DMS 273 (cell line): ENCODE measurements around the gene MBD3L2B.
"Not testable (repeated sequence)": the region's sequence is repeated elsewhere in the genome, so short reads cannot be mapped to it uniquely, and the experiment has no call there.

Experiments used
- DNase-seq: peaks from one replicate; lab custom pipeline; 2025; ENCODE audit not compliant: unreplicated experiment; lab: John Stamatoyannopoulos, UW

MBD3L2B gene

DNA sequence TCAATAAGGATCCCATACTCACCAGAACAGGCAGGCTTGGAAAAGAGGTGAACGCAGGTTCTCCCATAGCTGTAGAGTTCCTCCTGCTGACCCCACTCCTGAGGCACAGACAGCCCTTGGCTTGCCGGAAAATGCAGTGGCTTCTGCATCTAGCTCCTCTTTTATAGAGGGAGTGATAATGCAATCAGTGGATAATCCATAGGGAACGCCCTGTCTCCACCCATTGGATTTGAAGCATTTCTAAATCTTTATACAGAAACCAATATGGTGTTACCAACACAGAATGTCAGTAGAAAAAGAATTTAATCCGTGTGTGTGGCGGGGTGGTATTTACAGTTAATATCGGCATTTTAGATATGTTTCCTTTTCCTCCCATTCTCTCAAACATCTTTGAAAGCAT lies at the start of gene MBD3L2B:
Gene MBD3L2B (minus strand): TSS at position 101 of the 400 bp plus-strand sequence. CDS start 34 bp downstream, at position 67.
- DNase-seq = not testable (repeated sequence)

- DNase-seq = peak; percentile 64
Measured at GRCh38 chr19:7069904-7070226, 48.6 kb upstream of the MBD3L2B start.

DNA sequence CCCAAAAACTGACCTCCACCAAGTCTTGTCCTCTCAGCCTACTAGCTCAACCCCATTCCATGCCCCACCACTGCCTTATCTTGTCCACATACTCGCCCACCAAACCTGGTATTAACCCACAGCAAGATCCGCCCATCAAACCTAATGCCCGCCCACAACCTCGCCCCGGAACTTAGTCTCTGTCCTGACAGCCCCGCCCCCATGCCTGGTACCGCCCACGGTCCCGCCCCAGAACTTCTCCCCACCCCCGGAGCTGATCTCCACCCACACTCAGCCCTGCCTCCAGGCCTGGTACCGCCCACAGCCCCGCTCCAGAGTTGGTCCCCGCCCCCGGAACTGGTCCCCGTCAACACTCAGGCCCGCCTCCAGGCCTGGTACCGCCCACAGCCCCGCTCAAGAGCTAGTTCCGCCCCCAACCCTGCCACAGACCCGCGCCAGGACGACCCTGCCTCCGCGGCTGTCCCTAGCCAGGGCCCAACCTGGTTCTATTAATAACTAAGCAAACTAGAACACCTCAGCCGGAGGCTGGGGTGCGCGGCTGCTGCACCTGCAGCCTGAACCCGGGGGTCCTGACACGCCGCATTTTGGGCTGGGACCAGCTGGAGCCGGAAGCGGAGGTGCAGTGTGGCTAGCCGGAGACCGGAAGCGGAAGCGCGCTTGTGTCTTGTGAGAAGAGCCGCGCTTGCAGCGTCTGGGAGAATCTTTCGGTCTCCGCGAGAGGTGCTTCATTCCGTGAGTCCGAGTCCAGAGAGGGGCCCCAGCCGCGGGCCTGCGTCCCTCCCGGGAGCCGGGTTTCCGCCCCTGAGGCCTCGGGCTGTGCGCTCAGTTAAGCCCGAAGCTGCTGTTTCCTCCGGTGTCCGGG lies 48.0 kb upstream of the MBD3L2B start, which contains the start of gene ZNF557:
Gene ZNF557 (plus strand): TSS at position 662 of the 862 bp plus-strand sequence. CDS start 5,372 bp downstream, outside the sequence.
- peak; percentile 98 for DNase-seq

- DNase-seq = no peak
Measured at GRCh38 chr19:7068599-7068998, 47.4 kb upstream of the MBD3L2B start.

DNA sequence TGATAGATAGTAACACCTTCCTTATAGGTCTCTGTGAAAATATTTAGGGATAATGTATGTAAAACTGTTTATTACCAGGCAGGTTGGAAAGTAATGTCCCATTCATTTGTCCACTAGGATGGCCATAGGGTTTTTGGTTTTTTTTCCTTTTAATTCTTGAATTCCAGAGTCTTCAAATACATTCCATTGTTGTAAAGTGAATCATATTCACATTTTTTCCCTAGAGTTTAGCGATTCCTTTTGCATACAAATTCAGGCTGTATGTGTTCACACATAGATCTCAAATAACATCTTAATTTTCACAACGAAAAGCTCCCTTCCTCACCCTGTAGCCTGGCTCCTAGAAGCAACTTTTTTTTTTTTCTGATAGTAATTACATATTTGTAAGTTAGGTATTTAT lies 46.5 kb upstream of the MBD3L2B start:
- no peak for DNase-seq

DNA sequence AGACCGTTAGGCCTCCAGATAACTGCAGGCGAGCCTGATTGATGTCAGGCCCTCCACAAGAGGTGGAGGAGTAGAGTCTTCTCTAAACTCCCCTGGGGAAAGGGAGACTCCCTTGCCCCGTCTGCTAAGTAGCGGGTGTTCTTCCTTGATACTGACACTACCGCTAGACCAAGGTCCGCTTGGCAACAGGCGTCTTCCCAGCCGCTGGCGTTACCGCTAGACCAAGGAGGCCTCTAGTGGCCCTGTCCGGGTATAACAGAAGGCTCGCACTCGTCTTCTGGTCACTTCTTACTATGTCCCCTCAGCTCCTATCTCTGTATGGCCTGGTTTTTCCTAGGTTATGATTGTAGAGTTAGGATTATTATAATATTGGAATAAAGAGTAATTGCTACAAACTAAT lies 45.9 kb upstream of the MBD3L2B start:
- DNase-seq = peak; percentile 73

DNA sequence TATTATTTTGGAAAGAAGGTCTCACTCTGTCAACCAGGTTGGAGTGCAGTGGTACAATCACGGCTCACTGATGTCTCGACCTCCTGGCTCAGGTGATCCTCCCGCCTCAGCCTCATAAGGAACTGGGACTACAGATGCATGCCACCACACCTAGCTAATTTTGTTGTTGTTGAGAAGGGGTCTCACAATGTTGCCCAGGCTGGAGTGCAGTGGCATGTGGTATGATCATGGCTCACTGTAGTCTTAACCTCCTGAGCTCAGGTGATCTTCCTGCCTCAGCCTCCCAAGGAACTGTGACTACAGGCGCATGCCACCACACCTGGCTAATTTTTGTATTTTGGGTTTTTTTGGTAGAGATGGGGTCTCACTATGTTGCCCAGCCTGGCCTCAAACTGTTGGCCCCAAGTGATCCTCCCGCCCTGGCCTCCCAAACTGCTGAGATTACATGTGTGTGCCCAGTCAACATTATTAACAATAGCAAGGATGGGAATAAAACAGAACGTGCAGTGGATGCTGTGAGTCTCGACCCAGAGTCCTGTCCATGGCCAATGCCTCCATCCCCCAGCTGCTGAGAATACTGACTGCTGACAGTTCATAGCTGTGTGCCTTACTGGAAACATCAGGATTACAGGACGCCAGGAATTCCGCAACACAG lies 42.7 kb upstream of the MBD3L2B start:
- DNase-seq = no peak

- no peak for DNase-seq
Measured at GRCh38 chr19:7063339-7063738, 42.1 kb upstream of the MBD3L2B start.

GRCh38 chr19:7059977-7060376 lies 38.7 kb upstream of the MBD3L2B start:
- DNase-seq = not testable (repeated sequence)

GRCh38 chr19:7058576-7058975 lies 37.3 kb upstream of the MBD3L2B start, which contains the start of gene MBD3L3:
MBD3L3 (minus strand) TSS chr19:7058676; CDS start chr19:7058605, 71 bp downstream.
- not testable (repeated sequence) for DNase-seq

- DNase-seq = not testable (repeated sequence)
Measured at GRCh38 chr19:7056371-7056770, 35.1 kb upstream of the MBD3L2B start.

- not testable (repeated sequence) for DNase-seq
Measured at GRCh38 chr19:7055679-7056078, 34.4 kb upstream of the MBD3L2B start.

- DNase-seq = not testable (repeated sequence)
Measured at GRCh38 chr19:7054635-7055368, 33.6 kb upstream of the MBD3L2B start.

DNA sequence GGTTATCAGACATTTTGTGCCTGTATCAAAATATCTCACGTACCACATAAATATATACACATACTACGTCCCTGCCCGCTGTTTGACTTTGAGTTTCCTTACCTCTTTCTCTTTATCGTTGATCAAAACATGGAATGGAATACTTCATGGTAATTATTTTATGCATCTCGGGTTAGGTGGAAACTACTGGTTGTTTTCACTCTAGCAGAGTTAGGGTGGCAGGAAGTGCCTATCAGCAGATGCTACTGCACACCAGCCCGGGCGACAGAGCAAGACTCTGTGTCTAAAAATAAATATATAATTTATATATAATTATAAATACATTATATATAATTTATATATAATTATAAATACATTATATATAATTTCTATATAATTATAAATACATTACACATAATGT lies 31.7 kb upstream of the MBD3L2B start:
- DNase-seq = not testable (repeated sequence)

- DNase-seq = not testable (repeated sequence)
Measured at GRCh38 chr19:7051421-7051820, 30.2 kb upstream of the MBD3L2B start.

- not testable (repeated sequence) for DNase-seq
Measured at GRCh38 chr19:7049021-7049420, 27.8 kb upstream of the MBD3L2B start, which contains the start of gene MBD3L2. MBD3L2 (plus strand) TSS chr19:7049321; CDS start chr19:7049374, 53 bp downstream.

DNA sequence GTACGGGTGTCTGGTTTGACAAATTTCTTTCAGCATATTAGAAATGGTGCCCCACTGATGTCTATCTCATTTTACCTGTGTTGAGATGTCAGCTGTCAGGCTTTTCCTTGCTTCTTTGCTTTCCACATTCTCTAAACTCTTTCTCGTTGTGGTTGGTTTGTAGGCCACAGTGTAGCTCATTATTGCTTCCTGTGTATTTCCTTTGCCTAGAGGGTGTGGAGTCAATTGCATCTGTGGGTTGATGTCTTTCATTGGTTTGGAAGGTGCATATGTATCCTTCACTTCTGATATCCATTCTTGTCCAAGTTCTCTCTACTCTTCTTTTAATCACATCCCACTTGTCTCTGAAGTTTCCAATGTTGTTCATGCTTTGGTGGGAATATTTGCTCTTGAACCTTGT lies 20.3 kb upstream of the MBD3L2B start:
- DNase-seq = not testable (repeated sequence)

DNA sequence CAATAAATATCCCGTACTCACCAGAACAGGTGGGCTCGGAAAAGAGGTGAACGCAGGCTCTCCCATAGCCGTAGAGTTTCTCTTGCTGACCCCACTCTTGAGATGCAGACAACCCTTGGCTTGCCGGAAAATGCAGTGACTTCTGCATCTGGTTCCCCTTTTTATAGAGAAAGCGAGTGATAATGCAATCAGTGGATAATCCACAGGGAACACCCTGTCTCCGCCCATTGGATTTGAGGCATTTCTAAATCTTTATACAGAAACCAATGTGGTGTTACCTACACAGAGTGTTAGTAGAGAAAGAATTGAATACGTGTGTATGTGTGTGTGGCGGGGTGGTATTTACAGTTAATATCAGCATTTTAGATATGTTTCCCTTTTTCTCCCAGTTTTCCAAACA lies 18.8 kb upstream of the MBD3L2B start, which contains the start of gene MBD3L4:
Gene MBD3L4 (minus strand): TSS at position 101 of the 400 bp plus-strand sequence. CDS start 35 bp downstream, at position 66.
- not testable (repeated sequence) for DNase-seq

GRCh38 chr19:7030278-7030677 lies 9.0 kb upstream of the MBD3L2B start, which contains the start of gene MBD3L5:
MBD3L5 (plus strand) TSS chr19:7030578; CDS start chr19:7030612, 34 bp downstream.
- DNase-seq = not testable (repeated sequence)

DNA sequence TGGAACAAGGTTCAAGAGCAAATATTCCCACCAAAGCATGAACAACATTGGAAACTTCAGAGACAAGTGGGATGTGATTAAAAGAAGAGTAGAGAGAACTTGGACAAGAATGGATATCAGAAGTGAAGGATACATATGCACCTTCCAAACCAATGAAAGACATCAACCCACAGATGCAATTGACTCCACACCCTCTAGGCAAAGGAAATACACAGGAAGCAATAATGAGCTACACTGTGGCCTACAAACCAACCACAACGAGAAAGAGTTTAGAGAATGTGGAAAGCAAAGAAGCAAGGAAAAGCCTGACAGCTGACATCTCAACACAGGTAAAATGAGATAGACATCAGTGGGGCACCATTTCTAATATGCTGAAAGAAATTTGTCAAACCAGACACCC lies 7.6 kb upstream of the MBD3L2B start:
- DNase-seq = not testable (repeated sequence)

GRCh38 chr19:7018828-7019227 lies 2.4 kb downstream of the MBD3L2B start:
- no peak for DNase-seq
